ENCODE data around the gene INPP4B.

Gene INPP4B

DNA sequence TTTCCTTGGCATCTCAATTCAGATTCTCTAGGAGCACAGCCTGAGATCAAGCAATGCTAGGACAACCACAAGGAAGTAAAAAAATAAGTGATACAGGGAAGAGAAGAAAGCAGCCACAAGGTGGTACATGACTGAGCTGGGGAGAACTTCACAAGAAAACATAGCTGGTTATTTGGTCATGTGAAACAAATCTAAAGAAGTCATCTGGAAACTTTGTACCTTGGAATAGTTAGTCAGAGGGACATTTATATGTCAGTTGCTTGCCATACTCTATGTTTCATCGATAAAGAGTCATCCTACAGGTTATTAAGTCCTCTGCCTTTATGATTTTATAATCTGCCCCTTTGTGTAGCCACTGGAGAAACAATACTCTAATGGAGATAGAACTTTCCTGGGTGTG is 634.7 kb downstream of the INPP4B start:
- no peak for DNase-seq (ENCODE audit: low spot score)

GRCh38 chr4:142203505-142203904 is 642.6 kb downstream of the INPP4B start:
- DNase-seq (ENCODE audit: low spot score): no peak

- no peak for DNase-seq (ENCODE audit: low spot score)
Observed at GRCh38 chr4:142202404-142203332, 643.4 kb downstream of the INPP4B start.

DNA sequence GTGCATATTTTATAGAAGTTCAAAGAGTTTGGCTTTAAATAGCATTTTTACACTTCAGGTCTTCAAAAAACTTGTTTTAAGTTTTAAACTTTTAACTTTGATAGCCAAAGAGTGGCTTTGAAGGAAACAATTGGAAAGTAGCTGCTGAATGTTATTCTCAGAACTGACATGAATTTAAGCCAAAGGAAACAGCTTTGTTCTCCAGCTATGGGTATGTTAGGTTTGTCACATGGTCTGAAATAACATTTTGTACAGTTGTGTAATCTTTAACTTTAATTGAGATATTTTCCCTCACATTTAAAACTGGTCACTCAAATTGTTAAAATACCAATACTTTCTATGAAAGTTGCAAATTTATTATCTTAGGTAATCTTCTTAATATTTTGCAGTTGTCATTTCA is 645.1 kb downstream of the INPP4B start:
- no peak for DNase-seq (ENCODE audit: low spot score)

DNA sequence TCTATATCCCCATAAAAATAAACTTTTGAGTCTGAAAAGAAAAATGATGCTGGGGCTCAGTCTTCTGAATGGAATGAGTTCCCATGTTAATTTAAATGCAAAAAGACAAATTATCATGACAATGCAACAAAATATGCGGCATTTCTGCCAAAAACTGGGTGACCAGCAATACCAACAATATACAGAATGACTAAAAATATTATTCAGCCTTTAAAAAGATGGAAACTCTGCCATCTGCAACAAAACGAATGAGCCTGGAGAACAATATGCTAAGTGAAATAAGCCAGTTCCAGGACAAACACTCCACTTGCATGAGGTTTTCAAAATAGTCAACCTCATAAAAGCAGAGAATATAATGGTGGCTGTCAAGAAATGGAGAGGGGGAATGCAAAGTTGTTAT is 651.2 kb downstream of the INPP4B start:
- no peak for DNase-seq (ENCODE audit: low spot score)

GRCh38 chr4:142191901-142192300 is 654.2 kb downstream of the INPP4B start:
- no peak for DNase-seq (ENCODE audit: low spot score)

- no peak for DNase-seq (ENCODE audit: low spot score)
Observed at GRCh38 chr4:142181021-142181420, 665.1 kb downstream of the INPP4B start.

DNA sequence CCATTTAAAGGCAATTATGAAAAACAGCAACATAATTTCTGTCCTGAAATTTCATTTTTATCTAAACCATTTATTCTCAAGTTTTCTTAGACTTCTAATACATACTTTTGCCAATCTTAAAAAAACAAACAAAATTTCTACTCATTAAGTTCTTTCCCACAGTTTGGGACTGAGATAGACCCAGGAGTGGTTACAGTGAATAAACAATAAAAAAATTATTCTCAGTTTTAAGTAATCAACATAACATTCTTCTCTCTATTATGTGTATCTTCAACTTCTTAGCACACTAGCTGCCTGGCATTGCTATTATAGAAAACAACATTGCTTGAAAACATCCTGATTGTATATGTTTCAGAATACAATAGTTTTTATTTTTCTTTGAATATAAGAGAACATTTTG is 676.9 kb downstream of the INPP4B start:
- DNase-seq (ENCODE audit: low spot score): no peak

DNA sequence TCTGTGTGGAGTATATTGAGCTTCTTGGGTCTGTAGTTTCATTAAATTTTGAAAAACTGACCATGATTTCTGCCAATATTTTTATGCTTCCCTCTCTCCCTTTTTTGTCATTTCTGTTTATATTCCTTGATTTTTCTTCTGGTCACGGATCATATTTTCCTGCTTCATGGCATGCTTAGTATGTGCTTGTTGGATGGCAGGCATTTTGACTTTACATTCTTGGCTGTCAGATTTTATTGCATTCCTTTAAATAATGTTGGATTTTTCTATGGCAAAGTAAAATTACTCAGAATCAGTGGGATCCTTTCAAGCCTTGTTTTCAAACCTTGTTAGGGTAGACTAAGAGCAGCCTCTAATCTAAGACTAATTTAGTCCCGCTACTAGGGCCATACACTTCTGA is 677.9 kb downstream of the INPP4B start:
- DNase-seq (ENCODE audit: low spot score): no peak

DNA sequence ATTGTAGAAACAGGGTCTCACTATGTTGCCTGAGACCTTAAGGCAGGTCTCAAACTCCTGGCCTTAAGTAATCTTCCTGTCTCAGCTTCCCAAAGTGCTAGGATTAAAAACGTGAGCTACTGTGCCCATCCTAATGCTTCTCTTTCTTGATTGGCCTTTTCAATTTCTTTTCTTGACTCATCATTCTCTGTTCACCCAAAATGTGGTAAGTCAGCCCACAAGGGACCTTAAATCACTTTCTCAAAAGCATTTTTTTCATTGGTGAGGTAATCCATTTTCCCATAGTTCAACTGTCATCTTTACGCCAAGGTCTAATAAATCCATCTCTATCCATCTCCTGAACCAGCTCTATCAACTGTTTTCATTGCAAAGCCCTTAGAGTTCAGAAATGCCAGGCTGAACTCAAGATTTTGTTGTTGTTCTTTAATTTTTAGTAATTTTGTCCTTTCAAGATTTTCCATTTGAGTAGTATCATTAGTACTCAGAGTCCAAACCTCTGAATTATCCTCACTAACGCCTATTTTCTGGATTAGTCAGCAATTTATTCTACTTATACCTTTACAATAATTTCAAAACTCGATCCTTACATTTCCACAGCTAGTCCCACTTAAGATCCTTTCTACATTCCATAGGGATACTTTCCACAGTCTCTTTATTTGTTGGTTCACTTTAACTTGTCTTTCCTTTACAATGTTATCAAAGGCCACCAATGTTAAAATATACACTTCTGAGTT is 681.2 kb downstream of the INPP4B start:
- DNase-seq (ENCODE audit: low spot score): no peak

GRCh38 chr4:142161086-142161485 is 685.0 kb downstream of the INPP4B start:
- no peak for DNase-seq (ENCODE audit: low spot score)

- DNase-seq (ENCODE audit: low spot score): no peak
Observed at GRCh38 chr4:142160509-142160908, 685.6 kb downstream of the INPP4B start.

- no peak for DNase-seq (ENCODE audit: low spot score)
Observed at GRCh38 chr4:142158980-142159379, 687.1 kb downstream of the INPP4B start.

DNA sequence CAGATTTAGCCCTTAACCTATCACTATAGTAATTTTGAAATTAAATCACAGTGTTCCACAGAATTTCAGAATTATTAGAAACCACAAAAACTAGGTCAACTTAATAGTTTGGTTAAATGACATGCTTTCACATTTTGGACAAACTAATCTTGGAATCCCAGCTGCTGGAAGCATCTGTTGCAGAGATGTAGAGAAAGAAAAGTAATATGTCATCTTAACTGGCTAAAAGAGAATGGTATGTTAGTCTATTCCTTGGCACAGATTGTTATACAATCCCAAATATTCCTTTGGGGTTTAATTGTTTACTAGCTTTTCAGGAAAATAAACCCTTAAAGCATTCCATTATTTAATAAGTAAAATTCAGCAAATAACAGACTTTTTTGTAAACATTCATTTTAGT is 689.8 kb downstream of the INPP4B start:
- DNase-seq (ENCODE audit: low spot score): no peak

- no peak for DNase-seq (ENCODE audit: low spot score)
Observed at GRCh38 chr4:142155347-142155746, 690.8 kb downstream of the INPP4B start.

DNA sequence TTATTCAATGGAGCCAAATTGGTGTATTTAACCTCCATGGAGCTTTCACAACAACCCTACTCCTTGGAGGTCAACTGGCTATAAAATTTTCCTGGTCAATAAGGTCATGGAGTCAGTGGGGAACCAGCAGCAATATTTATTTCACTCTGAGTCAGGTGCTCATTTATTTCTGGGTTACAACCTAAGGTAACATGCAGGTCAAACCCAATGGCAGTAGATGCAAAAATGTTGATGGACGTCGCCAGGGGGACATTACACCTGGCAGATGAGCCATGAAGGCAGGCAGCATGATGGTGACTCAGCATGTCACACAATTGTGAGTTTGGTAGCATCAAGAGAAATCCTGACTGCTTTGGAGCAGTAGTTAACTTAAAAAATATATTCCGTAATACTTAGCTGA is 695.6 kb downstream of the INPP4B start:
- no peak for DNase-seq (ENCODE audit: low spot score)

DNA sequence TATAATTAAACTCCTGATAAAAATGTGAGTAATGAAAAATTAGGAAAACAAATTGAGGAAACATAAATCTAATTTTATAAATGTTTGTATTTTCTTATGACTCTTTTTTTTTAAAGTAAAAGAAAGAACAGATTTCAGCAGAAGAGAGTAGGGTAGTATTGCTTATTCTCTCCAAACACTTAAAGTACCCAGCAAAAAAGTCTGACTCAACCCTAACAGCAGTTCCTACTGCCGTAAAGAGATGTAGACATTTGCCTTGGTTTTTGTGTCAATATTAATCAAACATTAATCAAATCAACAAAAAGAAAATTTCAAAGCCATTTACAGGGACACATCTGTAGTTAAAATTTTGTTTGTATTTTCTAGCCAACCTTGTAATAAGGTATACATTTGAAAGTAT is 701.3 kb downstream of the INPP4B start:
- no peak for DNase-seq (ENCODE audit: low spot score)

GRCh38 chr4:142142366-142143054 is 703.6 kb downstream of the INPP4B start:
- DNase-seq (ENCODE audit: low spot score): no peak

- no peak for DNase-seq (ENCODE audit: low spot score)
Observed at GRCh38 chr4:142141224-142141623, 704.9 kb downstream of the INPP4B start.

- no peak for DNase-seq (ENCODE audit: low spot score)
Observed at GRCh38 chr4:142130666-142131065, 715.4 kb downstream of the INPP4B start.

DNA sequence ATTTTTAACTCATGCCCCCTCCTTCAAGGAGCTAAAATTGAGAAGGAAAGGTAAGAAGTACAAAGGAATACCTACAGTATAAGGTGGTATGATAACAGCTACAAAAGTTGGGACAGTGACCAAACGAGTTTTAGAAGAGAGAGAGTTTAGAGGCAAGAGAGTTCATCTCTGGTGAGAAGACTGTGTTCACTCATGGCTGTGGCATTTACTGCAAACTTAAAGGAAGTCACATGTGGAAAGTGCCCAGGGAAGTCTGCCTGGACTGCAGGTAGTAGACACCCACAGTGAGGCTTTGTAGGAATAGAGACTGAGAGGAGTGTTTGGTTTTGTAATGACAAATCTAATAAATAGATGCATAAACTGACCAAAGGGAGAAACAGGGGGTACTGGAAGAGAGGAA is 716.2 kb downstream of the INPP4B start:
- no peak for DNase-seq (ENCODE audit: low spot score)

- DNase-seq (ENCODE audit: low spot score): no peak
Observed at GRCh38 chr4:142129473-142129872, 716.6 kb downstream of the INPP4B start.

DNA sequence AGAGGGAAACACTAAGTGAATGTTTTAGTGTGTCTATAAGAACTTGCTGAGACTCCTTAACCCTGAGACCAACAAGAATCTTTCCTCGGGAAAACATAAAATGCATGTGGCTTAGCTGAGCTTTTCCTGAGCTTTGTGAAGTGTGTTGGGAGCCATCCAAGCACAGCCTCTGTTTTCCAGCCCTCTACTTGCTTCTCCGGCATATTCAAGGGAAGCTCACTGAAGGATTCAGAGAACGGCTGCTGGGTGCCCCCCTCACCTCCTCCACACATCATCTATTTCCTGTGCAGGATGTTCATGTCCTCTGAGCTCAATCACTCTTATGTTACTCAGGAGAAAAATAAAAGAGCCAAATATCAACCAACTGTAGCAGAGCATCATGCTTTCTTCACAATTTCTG is 717.6 kb downstream of the INPP4B start:
- no peak for DNase-seq (ENCODE audit: low spot score)

Data from hematopoietic multipotent progenitor cell treated with erythropoietin and hydrocortisone succinate and interleukin-3 and kit ligand, for 17 days (in vitro differentiated cells).